ENCODE measurements around the gene TERB1.

TERB1 gene

DNA sequence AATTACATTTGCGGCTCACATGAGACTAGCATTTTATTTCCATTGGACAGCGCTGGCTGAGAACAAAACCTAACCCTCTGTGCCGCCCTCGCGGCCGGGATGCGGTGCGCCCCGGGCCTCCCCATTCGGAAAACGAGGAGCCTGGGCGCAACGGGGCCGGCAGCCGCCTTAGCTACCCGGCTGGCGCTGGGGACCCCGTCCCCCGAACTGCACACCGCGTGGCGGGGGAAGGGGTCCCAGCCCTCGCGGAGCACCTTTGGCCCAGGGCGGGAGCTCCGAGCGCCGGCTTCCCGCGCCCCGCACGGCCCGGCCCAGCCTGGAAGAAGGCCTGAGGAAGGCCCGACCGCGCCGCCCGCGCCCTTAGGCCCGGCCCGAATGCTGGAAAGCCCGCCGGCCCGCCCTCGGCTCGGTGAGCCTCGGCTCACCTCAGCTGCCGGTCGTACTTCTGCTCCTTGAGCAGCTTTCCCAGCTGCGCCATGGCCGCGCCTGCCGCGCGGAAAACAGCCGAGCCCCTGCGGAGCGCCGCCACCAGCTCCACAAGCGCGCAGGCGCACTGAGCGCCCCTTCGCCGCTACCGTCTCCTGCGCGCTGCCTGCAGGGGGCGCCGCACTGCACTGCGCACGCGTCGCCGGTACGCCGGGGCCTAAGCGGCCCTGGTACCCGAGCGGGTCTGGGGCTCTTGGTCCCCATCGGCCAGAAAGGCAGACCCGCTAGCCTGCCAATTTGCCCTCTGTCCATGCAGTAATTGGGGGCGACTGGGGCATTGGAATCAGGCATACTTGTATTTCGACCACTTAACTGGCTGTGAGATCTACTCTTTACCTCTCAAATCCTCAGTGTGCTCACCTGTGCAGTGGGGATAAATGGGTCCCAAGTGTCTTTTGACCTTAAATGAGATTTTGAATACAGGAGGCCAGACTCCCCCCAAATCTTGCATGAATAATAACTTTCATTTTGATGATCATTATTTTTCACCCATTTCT lies 29.3 kb upstream of the TERB1 start, which contains the start of gene NAE1:
NAE1 (minus strand) TSS at position 555 of the 983 bp plus-strand sequence; CDS start at position 478, 77 bp downstream.
- Histone ChIP-seq H3K9me3 (ENCODE audit: control extremely low read depth in 1 of 5, control insufficient read depth in 4 of 5, insufficient read depth in 2 of 5, low read depth in 1 of 5, low read length in 4 of 5) (no peaks in the 10 kb centered on the region), H3K36me3 (ENCODE audit: control insufficient read depth in 4 of 4, insufficient read depth in 4 of 4, low read length in 3 of 4) (peaks cover 0 to 18% (median 9%) of the 10 kb centered on the region in 4 experiments), H3K27me3 (replicated peaks in 2 of 5; ENCODE audit: control insufficient read depth in 4 of 5, insufficient read depth in 5 of 5, low read length in 4 of 5) (peaks cover 0 to 2% (median 0%) of the 10 kb centered on the region in 5 experiments), H3K4me1 (ENCODE audit: control extremely low read depth in 1 of 4, control insufficient read depth in 4 of 4, insufficient read depth in 4 of 4, low read length in 3 of 4) (peaks cover 8 to 14% (median 11%) of the 10 kb centered on the region in 4 experiments), H3K27ac (ENCODE audit: insufficient read depth in 1 of 2, low read depth in 1 of 2, low read length in 2 of 2, poor library complexity in 1 of 2, severe bottlenecking in 2 of 2) (peak within 1 kb of the TSS; percentile 40 to 80), H3K4me3 (ENCODE audit: control insufficient read depth in 1 of 7, extremely low read depth in 1 of 7, insufficient read depth in 4 of 7, low read depth in 2 of 7, low read length in 6 of 7) (peak within 1 kb of the TSS; percentile 60 to 81 (median 76))
- DNase-seq: peak; percentile 89 to 94 (median 92)
- ChIA-PET POLR2A (interaction anchor here (0.7 to 0.8 kb wide), 2 partner anchors 13 to 37 kb away, joined by 3 to 6 read pairs; partner anchors contain the start of gene CA7), CTCF (interaction anchor here (0.6 to 5.6 kb wide), 26 partner anchors 9 to 169 kb away, joined by 3 to 91 read pairs (median 4); partner anchors contain the start of gene CA7)
- under 1% methylated on average over 64 of the region's 84 CpGs for WGBS (ENCODE audit: insufficient coverage)

DNA sequence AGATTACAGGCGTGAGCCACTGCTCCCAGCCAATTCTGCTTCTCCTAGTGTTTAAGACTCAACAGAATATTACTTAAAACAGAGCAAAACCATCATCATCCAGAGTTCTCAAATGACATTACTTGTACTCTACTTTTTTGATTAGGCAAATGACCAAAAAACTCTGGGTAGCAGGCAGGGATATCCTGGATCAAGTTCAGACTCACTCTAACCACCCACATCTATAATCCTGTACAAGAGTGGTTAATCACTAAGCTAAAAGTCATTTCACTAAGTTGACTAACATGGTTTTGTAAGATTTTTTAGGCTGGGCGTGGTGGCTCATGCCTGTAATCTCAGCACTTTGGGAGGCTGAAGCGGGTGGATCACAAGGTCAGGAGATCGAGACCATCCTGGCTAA lies 22.6 kb upstream of the TERB1 start:
- CTCF ChIA-PET: interaction anchor here (1.0 to 3.0 kb wide), 6 partner anchors 8 to 96 kb away, joined by 3 to 23 read pairs (median 4); no protein-coding TSS in a partner anchor
- Histone ChIP-seq H3K27ac (ENCODE audit: insufficient read depth in 1 of 2, low read depth in 1 of 2, low read length in 2 of 2, poor library complexity in 1 of 2, severe bottlenecking in 2 of 2) (no peak overlapping the region), H3K4me1 (ENCODE audit: control extremely low read depth in 1 of 4, control insufficient read depth in 4 of 4, insufficient read depth in 4 of 4, low read length in 3 of 4) (peaks cover 0 to 4% (median 2%) of the 10 kb centered on the region in 4 experiments), H3K4me3 (ENCODE audit: control insufficient read depth in 1 of 7, extremely low read depth in 1 of 7, insufficient read depth in 4 of 7, low read depth in 2 of 7, low read length in 6 of 7) (no peak overlapping the region), H3K27me3 (replicated peaks in 2 of 5; ENCODE audit: control insufficient read depth in 4 of 5, insufficient read depth in 5 of 5, low read length in 4 of 5) (no peaks in the 10 kb centered on the region), H3K9me3 (ENCODE audit: control extremely low read depth in 1 of 5, control insufficient read depth in 4 of 5, insufficient read depth in 2 of 5, low read depth in 1 of 5, low read length in 4 of 5) (no peaks in the 10 kb centered on the region), H3K36me3 (ENCODE audit: control insufficient read depth in 4 of 4, insufficient read depth in 4 of 4, low read length in 3 of 4) (peaks cover 6 to 58% (median 34%) of the 10 kb centered on the region in 4 experiments)
- POLR2A ChIA-PET: no interaction called here
- DNase-seq: no peak
- 90% methylated on average over 1 of the region's 4 CpGs for whole genome bisulfite sequencing (ENCODE audit: insufficient coverage)

DNA sequence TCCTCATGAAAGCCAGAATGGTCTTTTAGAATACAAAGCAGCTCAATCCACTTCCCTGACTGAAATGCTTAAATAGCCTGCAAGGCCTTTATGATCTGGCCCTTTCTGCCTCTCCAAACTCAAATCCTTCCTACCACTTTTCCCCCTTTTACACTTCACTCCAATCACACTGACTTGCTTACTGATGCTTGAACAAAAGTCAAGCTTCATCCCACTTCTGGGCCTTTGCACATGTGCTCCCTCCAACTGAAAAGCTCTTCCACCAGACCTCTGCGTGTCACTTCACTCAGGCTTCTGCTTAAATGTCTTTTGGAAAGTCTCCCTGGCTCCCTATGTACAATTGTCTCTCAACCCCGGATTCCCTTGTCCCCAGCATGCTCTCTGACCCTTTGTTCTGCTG lies 13.3 kb upstream of the TERB1 start:
- POLR2A ChIA-PET: no interaction called here
- WGBS (ENCODE audit: insufficient coverage): 94% methylated on average over 2 of the region's 2 CpGs
- no peaks in the 10 kb centered on the region for H3K9me3 ChIP-seq (ENCODE audit: control extremely low read depth in 1 of 5, control insufficient read depth in 4 of 5, insufficient read depth in 2 of 5, low read depth in 1 of 5, low read length in 4 of 5)
- no peak overlapping the region for H3K4me3 ChIP-seq (ENCODE audit: control insufficient read depth in 1 of 7, extremely low read depth in 1 of 7, insufficient read depth in 4 of 7, low read depth in 2 of 7, low read length in 6 of 7)
- no peak overlapping the region for H3K27ac ChIP-seq (ENCODE audit: insufficient read depth in 1 of 2, low read depth in 1 of 2, low read length in 2 of 2, poor library complexity in 1 of 2, severe bottlenecking in 2 of 2)
- no peaks in the 10 kb centered on the region for H3K27me3 ChIP-seq (replicated peaks in 2 of 5; ENCODE audit: control insufficient read depth in 4 of 5, insufficient read depth in 5 of 5, low read length in 4 of 5)
- CTCF ChIA-PET: interaction anchor here (0.7 to 3.9 kb wide), 3 partner anchors 15 to 79 kb away, joined by 3 to 13 read pairs (median 3); partner anchors contain the start of gene NAE1
- peaks cover 26 to 75% (median 44%) of the 10 kb centered on the region in 4 experiments for H3K36me3 ChIP-seq (ENCODE audit: control insufficient read depth in 4 of 4, insufficient read depth in 4 of 4, low read length in 3 of 4)
- H3K4me1 ChIP-seq (ENCODE audit: control extremely low read depth in 1 of 4, control insufficient read depth in 4 of 4, insufficient read depth in 4 of 4, low read length in 3 of 4): no peaks in the 10 kb centered on the region
- DNase-seq: no peak

DNA sequence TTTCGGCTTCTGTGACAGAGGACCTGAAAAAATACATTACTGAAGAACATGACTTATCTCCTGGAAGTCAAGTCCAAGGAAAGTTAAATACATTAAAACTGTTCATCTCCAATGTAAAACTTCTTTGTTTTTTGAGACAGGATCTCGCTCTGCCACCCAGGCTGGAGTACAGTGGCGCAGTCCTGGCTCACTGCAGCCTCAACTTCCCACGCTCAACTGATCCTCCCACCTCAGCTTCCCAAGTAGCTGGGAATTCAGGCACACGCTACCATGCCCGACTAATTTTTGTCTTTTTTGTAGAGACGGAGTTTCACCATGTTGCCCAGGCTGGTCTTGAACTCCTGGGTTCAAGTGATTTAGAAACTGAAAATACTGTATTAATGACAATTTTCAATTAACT lies 9.7 kb upstream of the TERB1 start:
- no peaks in the 10 kb centered on the region for H3K9me3 ChIP-seq (ENCODE audit: control extremely low read depth in 1 of 5, control insufficient read depth in 4 of 5, insufficient read depth in 2 of 5, low read depth in 1 of 5, low read length in 4 of 5)
- H3K36me3 ChIP-seq (ENCODE audit: control insufficient read depth in 4 of 4, insufficient read depth in 4 of 4, low read length in 3 of 4): peaks cover 20 to 76% (median 37%) of the 10 kb centered on the region in 4 experiments
- no peak overlapping the region for H3K27ac ChIP-seq (ENCODE audit: insufficient read depth in 1 of 2, low read depth in 1 of 2, low read length in 2 of 2, poor library complexity in 1 of 2, severe bottlenecking in 2 of 2)
- CTCF ChIA-PET: no interaction called here
- WGBS (ENCODE audit: insufficient coverage): 100% methylated on average over 4 of the region's 7 CpGs
- H3K4me3 ChIP-seq (ENCODE audit: control insufficient read depth in 1 of 7, extremely low read depth in 1 of 7, insufficient read depth in 4 of 7, low read depth in 2 of 7, low read length in 6 of 7): no peak overlapping the region
- H3K27me3 ChIP-seq (replicated peaks in 2 of 5; ENCODE audit: control insufficient read depth in 4 of 5, insufficient read depth in 5 of 5, low read length in 4 of 5): no peaks in the 10 kb centered on the region
- POLR2A ChIA-PET: no interaction called here
- no peaks in the 10 kb centered on the region for H3K4me1 ChIP-seq (ENCODE audit: control extremely low read depth in 1 of 4, control insufficient read depth in 4 of 4, insufficient read depth in 4 of 4, low read length in 3 of 4)
- no peak for DNase-seq

DNA sequence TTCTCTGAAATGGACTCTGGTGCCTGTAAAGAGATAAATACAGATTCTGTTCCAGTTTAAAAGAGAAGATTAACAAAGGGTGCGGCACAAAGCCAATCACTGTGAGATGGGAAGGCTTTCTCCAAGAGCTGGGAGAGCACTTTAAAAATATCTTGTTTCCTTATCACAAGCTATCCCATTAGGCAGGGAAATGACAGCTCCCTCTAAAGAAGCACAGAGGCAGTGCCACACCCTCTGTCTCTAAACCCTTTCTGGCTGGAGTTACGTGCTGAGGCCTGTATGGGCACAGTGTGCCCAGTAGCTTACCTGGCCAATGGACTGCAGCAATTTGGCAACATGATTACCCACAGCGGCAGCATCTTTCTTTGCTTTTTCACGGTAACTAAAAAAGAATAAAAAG lies 9.0 kb upstream of the TERB1 start:
- WGBS (ENCODE audit: insufficient coverage): 95% methylated on average over 2 of the region's 4 CpGs
- Histone ChIP-seq H3K4me1 (ENCODE audit: control extremely low read depth in 1 of 4, control insufficient read depth in 4 of 4, insufficient read depth in 4 of 4, low read length in 3 of 4) (no peaks in the 10 kb centered on the region), H3K27ac (ENCODE audit: insufficient read depth in 1 of 2, low read depth in 1 of 2, low read length in 2 of 2, poor library complexity in 1 of 2, severe bottlenecking in 2 of 2) (no peak overlapping the region), H3K9me3 (ENCODE audit: control extremely low read depth in 1 of 5, control insufficient read depth in 4 of 5, insufficient read depth in 2 of 5, low read depth in 1 of 5, low read length in 4 of 5) (no peaks in the 10 kb centered on the region), H3K27me3 (replicated peaks in 2 of 5; ENCODE audit: control insufficient read depth in 4 of 5, insufficient read depth in 5 of 5, low read length in 4 of 5) (no peaks in the 10 kb centered on the region), H3K4me3 (ENCODE audit: control insufficient read depth in 1 of 7, extremely low read depth in 1 of 7, insufficient read depth in 4 of 7, low read depth in 2 of 7, low read length in 6 of 7) (no peak overlapping the region), H3K36me3 (ENCODE audit: control insufficient read depth in 4 of 4, insufficient read depth in 4 of 4, low read length in 3 of 4) (peaks cover 20 to 78% (median 38%) of the 10 kb centered on the region in 4 experiments)
- DNase-seq: no peak
- ChIA-PET POLR2A (no interaction called here), CTCF (no interaction called here)

DNA sequence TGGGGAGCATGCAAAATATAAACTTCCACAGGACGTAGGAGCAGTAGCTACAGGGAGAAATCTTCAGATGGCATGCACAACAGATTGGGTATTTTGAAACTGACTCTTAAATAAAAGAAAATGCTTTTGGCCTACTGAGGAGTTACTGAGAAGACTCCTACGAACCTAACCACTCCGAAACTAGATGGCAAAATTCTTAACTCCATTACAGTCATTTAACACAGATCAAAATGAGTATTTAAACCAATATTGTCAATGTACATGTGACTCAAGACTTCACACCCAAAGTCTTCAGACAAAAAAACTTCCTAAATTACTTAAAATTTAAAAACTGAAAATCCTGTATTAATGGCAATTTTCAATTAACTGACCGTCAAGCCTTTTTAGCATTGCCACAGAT lies 8.4 kb upstream of the TERB1 start:
- Histone ChIP-seq H3K27ac (ENCODE audit: insufficient read depth in 1 of 2, low read depth in 1 of 2, low read length in 2 of 2, poor library complexity in 1 of 2, severe bottlenecking in 2 of 2) (no peak overlapping the region), H3K9me3 (ENCODE audit: control extremely low read depth in 1 of 5, control insufficient read depth in 4 of 5, insufficient read depth in 2 of 5, low read depth in 1 of 5, low read length in 4 of 5) (no peaks in the 10 kb centered on the region), H3K36me3 (ENCODE audit: control insufficient read depth in 4 of 4, insufficient read depth in 4 of 4, low read length in 3 of 4) (peaks cover 26 to 82% (median 42%) of the 10 kb centered on the region in 4 experiments), H3K27me3 (replicated peaks in 2 of 5; ENCODE audit: control insufficient read depth in 4 of 5, insufficient read depth in 5 of 5, low read length in 4 of 5) (no peaks in the 10 kb centered on the region), H3K4me1 (ENCODE audit: control extremely low read depth in 1 of 4, control insufficient read depth in 4 of 4, insufficient read depth in 4 of 4, low read length in 3 of 4) (no peaks in the 10 kb centered on the region), H3K4me3 (ENCODE audit: control insufficient read depth in 1 of 7, extremely low read depth in 1 of 7, insufficient read depth in 4 of 7, low read depth in 2 of 7, low read length in 6 of 7) (no peak overlapping the region)
- ChIA-PET POLR2A (no interaction called here), CTCF (no interaction called here)
- 96% methylated on average over 3 of the region's 4 CpGs for WGBS (ENCODE audit: insufficient coverage)
- no peak for DNase-seq

DNA sequence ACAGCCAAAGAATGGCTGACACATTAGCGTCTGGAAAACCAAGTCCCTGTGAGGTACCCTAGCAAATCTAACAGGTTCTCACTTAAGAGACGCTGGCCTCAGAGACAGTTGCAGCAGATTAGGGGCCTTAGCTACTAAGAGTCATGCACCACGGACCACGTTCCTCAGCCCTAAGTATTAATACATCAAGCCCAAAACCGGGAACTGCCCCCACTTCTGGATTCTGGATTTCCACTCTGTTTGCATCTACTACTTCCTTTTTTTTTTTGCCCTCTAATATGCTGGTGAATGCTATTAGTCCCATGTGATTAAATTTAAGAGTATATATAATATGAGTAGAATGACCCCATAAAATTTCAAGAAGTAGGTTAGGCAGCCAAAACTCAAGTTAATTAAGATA lies 775 bp upstream of the TERB1 start:
- Histone ChIP-seq H3K9me3 (ENCODE audit: control extremely low read depth in 1 of 5, control insufficient read depth in 4 of 5, insufficient read depth in 2 of 5, low read depth in 1 of 5, low read length in 4 of 5) (peaks cover 0 to 2% (median 0%) of the 10 kb centered on the region in 5 experiments), H3K4me3 (ENCODE audit: control insufficient read depth in 1 of 7, extremely low read depth in 1 of 7, insufficient read depth in 4 of 7, low read depth in 2 of 7, low read length in 6 of 7) (no peak overlapping the region), H3K36me3 (ENCODE audit: control insufficient read depth in 4 of 4, insufficient read depth in 4 of 4, low read length in 3 of 4) (peaks cover 7 to 44% (median 26%) of the 10 kb centered on the region in 4 experiments), H3K27ac (ENCODE audit: insufficient read depth in 1 of 2, low read depth in 1 of 2, low read length in 2 of 2, poor library complexity in 1 of 2, severe bottlenecking in 2 of 2) (no peak overlapping the region), H3K27me3 (replicated peaks in 2 of 5; ENCODE audit: control insufficient read depth in 4 of 5, insufficient read depth in 5 of 5, low read length in 4 of 5) (no peaks in the 10 kb centered on the region), H3K4me1 (ENCODE audit: control extremely low read depth in 1 of 4, control insufficient read depth in 4 of 4, insufficient read depth in 4 of 4, low read length in 3 of 4) (no peaks in the 10 kb centered on the region)
- DNase-seq: peak in 2 of 3 donors; percentile 17
- POLR2A ChIA-PET: no interaction called here
- WGBS (ENCODE audit: insufficient coverage): 95% methylated on average over 5 of the region's 5 CpGs
- CTCF ChIA-PET: interaction anchor here (1.1 kb wide), 1 partner anchor 65 kb away, joined by 3 read pairs; no protein-coding TSS in a partner anchor
